Measurements from ENCODE around the gene TP53INP2. TPM values are rescaled to one million over a fixed set of nuclear protein-coding genes. Genes with fewer than 3 reads are reported as not detected.

Gene TP53INP2
- total RNA-seq, 1 experiment from 2014 or later, result 7.1 TPM

- TF ChIP-seq, protein P1, sequence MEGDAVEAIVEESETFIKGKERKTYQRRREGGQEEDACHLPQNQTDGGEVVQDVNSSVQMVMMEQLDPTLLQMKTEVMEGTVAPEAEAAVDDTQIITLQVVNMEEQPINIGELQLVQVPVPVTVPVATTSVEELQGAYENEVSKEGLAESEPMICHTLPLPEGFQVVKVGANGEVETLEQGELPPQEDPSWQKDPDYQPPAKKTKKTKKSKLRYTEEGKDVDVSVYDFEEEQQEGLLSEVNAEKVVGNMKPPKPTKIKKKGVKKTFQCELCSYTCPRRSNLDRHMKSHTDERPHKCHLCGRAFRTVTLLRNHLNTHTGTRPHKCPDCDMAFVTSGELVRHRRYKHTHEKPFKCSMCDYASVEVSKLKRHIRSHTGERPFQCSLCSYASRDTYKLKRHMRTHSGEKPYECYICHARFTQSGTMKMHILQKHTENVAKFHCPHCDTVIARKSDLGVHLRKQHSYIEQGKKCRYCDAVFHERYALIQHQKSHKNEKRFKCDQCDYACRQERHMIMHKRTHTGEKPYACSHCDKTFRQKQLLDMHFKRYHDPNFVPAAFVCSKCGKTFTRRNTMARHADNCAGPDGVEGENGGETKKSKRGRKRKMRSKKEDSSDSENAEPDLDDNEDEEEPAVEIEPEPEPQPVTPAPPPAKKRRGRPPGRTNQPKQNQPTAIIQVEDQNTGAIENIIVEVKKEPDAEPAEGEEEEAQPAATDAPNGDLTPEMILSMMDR (IDR thresholded peaks at IDR 0.05 in 2 of 3, conservative IDR thresholded peaks at IDR 0.05 in 1 of 3; ENCODE audit: borderline replicate concordance in 1 of 3, insufficient read depth in 1 of 3, low read depth in 2 of 3, low read length in 2 of 3), result no peak
- TF ChIP-seq JUND (IDR thresholded peaks at IDR 0.05), result no peak
- TF ChIP-seq POLR2A (IDR thresholded peaks at IDR 0.05; ENCODE audit: borderline replicate concordance, extremely low read depth, insufficient read depth, insufficient read length), result peak; percentile 83
- peak; percentile 84 for TF ChIP-seq SP1 (IDR thresholded peaks at IDR 0.05; ENCODE audit: low read depth)
Measured at GRCh38 chr20:34676642-34677373, 27.3 kb upstream of the TP53INP2 start, which contains the start of gene PIGU (continued).

DNA sequence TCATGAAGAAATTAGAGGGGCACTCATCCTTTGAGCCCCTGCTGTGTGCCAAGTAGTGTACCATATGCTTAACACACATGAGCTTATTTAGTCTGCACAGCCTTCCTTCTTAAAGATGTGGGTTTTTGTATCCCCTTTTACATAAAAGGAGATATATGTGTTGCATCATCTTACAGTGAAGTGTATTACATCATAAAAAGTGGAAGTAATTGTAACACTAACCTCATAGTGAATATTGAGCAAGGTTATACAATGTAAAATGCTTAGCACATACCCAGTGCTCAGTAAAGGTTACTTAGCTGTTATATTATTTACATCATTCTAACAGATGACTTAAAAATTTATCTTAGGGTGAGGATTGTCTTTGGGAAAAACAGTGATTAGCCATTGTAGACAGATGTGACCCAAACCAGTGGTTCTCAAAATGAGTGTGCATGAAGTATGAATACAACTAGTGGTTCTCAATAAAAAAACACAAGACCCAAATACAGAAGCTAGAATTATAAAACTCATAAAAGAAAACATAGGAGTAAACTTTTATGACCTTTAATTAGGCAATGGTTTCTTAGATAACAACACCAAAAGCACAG is 23.5 kb upstream of the TP53INP2 start:
- CTCF ChIA-PET, result no interaction called here
- intact Hi-C loops (cut with micrococcal nuclease), result no loop called here
- TF ChIP-seq YY1 (IDR thresholded peaks at IDR 0.05; ENCODE audit: extremely low read depth, insufficient replicate concordance, low read depth, low read length) (no peak), CEBPB (IDR thresholded peaks at IDR 0.05; ENCODE audit: low read depth) (peak; percentile 68), POLR2AphosphoS5 (IDR thresholded peaks at IDR 0.05; ENCODE audit: low read depth, low read length) (no peak)

More for the DNA sequence above, 23.5 kb upstream of the TP53INP2 start:
- no peak for ATAC-seq
- ChIA-PET POLR2A (interaction anchor here (1.3 kb wide), 1 partner anchor 17 kb away, joined by 3 read pairs; no protein-coding TSS in a partner anchor), RAD21 (ENCODE audit: low non-redundant PET in 1 of 2, low total read pairs in 2 of 2, uncharacterized antibody in 2 of 2, unreplicated experiment in 2 of 2) (no interaction called here)
- H3K4me2 ChIP-seq (ENCODE audit: low read length), result no peak overlapping the region
- peaks cover 2 to 10% of the 10 kb centered on the region in 2 experiments; a peak in 3 of 4 replicates for H3K4me1 ChIP-seq (ENCODE audit: control insufficient read depth in 1 of 2, insufficient read depth in 2 of 2, low read length in 2 of 2)
- H2AFZ ChIP-seq (ENCODE audit: low read depth, low read length, poor library complexity, severe bottlenecking), result no peak overlapping the region
- H3K36me3 ChIP-seq (ENCODE audit: control insufficient read depth in 1 of 2, insufficient read depth in 2 of 2, low read length in 2 of 2), result no peaks in the 10 kb centered on the region
- no peak overlapping the region for H3K4me3 ChIP-seq (replicated peaks in 1 of 2; ENCODE audit: low read depth in 1 of 2, low read length in 2 of 2)
- H3K27ac ChIP-seq (ENCODE audit: low read depth, low read length), result no peak overlapping the region
- H3K79me2 ChIP-seq (ENCODE audit: insufficient read depth, low read length), result peaks cover 7% of the 10 kb centered on the region
- no peaks in the 10 kb centered on the region for H3K9me2 ChIP-seq (ENCODE audit: insufficient read depth)
- H3K9me3 ChIP-seq (ENCODE audit: control insufficient read depth in 1 of 2, insufficient read depth in 1 of 2, low read depth in 1 of 2, low read length in 2 of 2), result no peaks in the 10 kb centered on the region
- no TSS peak for BruUV-seq (replicated peaks)
- no peak for DNase-seq (ENCODE audit: low read depth, low spot score)
- H3K9ac ChIP-seq (ENCODE audit: low read length), result no peak overlapping the region
- H4K20me1 ChIP-seq (ENCODE audit: insufficient read depth), result no peaks in the 10 kb centered on the region
- H3K27me3 ChIP-seq (ENCODE audit: insufficient read depth, low read length), result no peaks in the 10 kb centered on the region

All from HCT116 (cell line).